Measurements from ENCODE around the gene UGT3A2. TPM values are rescaled to one million over a fixed set of nuclear protein-coding genes. Genes with fewer than 3 reads are reported as not detected.

Gene UGT3A2
- total and polyA plus RNA-seq, 2 experiments from 2014 or later: not detected

DNA sequence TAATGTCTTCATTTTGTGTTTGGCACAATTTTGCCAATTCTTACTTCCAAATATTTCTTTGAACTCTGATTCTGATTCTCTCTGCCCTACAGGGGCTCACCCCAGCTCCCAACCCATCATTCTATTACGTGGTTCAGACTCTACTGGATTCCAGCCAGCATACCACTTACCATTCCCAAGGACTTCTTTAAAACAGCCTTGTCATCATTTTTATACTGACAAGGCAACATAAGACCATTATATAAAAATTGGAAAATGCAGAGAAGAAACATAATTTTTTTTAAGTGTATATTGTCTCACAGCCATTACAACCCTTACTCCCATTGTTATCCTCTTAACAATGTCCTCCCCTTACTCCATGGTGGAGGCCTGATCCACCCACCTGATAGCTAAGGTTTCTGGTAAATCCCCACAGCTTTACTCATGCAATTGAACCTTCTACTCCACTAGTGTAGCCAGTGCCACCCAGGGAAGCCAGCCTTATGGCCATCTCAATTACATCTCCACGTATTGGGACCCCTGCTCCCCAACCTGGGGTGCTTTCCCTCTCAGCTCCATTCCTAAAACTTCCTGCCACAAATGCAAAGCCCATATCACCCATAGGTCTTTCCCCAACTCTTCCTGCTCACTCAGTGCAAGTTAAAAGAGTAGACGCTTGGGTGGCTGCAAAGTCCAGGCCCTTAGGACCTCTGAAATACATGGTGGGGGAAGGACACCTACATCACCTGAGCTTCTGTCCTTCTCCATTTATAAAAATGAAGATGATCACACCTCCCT lies 19.1 kb downstream of the UGT3A2 start:
- no peaks in the 10 kb centered on the region for H4K20me1 ChIP-seq (ENCODE audit: insufficient read depth)
- no peaks in the 10 kb centered on the region for H3K9me3 ChIP-seq (ENCODE audit: low read depth)
- no peak overlapping the region for H2AFZ ChIP-seq
- no peaks in the 10 kb centered on the region for H3F3A ChIP-seq (ENCODE audit: insufficient read depth)
- DNase-seq: no peak
- H3K4me2 ChIP-seq (ENCODE audit: unreplicated experiment): no peak overlapping the region
- 45 to 47% methylated on average over 3 of the region's 3 CpGs for WGBS, 2 experiments (ENCODE audit: low coverage in 1 of 2, low lambda C conversion rate in 2 of 2, missing lambda C conversion rate in 2 of 2)
- H3K27me3 ChIP-seq (replicated peaks; ENCODE audit: insufficient read depth): peaks cover 4% of the 10 kb centered on the region; the same call in 1 of the 2 replicates
- in situ Hi-C loops (cut with MboI): no loop called here
- H3K79me2 ChIP-seq (ENCODE audit: insufficient read depth): no peaks in the 10 kb centered on the region
- no peaks in the 10 kb centered on the region for H3K9me2 ChIP-seq (ENCODE audit: insufficient read depth)
- no peak overlapping the region for H3K4me3 ChIP-seq
- H3K36me3 ChIP-seq (ENCODE audit: low read depth): no peaks in the 10 kb centered on the region
- no peak overlapping the region for H3K27ac ChIP-seq
- H3K4me1 ChIP-seq (ENCODE audit: insufficient read depth): no peaks in the 10 kb centered on the region
- H3K9ac ChIP-seq: no peak overlapping the region
- no peak for TF ChIP-seq EZH2phosphoT487 (IDR thresholded peaks at IDR 0.05; ENCODE audit: insufficient read depth, low read depth)
- no peak for TF ChIP-seq EZH2 (IDR thresholded peaks at IDR 0.05; ENCODE audit: insufficient read depth, poor library complexity, severe bottlenecking)

DNA sequence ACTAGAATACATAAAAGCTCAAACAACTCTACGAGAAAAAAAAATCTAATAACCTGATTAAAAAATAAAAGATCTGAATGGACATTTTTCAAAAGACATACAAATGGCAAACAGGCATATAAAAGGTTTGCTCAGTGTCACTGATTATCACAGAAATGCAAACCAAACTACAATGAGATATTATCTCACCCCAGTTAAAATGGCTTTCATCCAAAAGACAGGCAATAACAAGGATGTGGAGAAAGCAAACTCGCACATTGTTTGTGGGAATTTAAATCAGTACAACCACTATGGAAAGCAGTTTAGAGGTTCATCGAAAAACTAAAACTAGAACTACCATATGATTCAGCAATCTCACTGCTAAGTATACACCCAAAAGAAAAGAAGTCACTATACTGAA lies 20.8 kb downstream of the UGT3A2 start:
- Histone ChIP-seq H4K20me1 (ENCODE audit: insufficient read depth) (no peaks in the 10 kb centered on the region), H2AFZ (no peak overlapping the region), H3K79me2 (ENCODE audit: insufficient read depth) (no peaks in the 10 kb centered on the region), H3K4me1 (ENCODE audit: insufficient read depth) (no peaks in the 10 kb centered on the region), H3K9me2 (ENCODE audit: insufficient read depth) (no peaks in the 10 kb centered on the region), H3F3A (ENCODE audit: insufficient read depth) (no peaks in the 10 kb centered on the region), H3K27ac (no peak overlapping the region), H3K27me3 (replicated peaks; ENCODE audit: insufficient read depth) (peaks cover 6% of the 10 kb centered on the region; the same call in 1 of the 2 replicates), H3K4me3 (no peak overlapping the region), H3K36me3 (ENCODE audit: low read depth) (no peaks in the 10 kb centered on the region), H3K9me3 (ENCODE audit: low read depth) (no peaks in the 10 kb centered on the region), H3K4me2 (ENCODE audit: unreplicated experiment) (no peak overlapping the region), H3K9ac (no peak overlapping the region)
- in situ Hi-C loops (cut with MboI): no loop called here
- no peak for TF ChIP-seq EZH2 (IDR thresholded peaks at IDR 0.05; ENCODE audit: insufficient read depth, poor library complexity, severe bottlenecking)
- TF ChIP-seq EZH2phosphoT487 (IDR thresholded peaks at IDR 0.05; ENCODE audit: insufficient read depth, low read depth): no peak
- DNase-seq: no peak
- WGBS, 2 experiments (ENCODE audit: low coverage in 1 of 2, low lambda C conversion rate in 2 of 2, missing lambda C conversion rate in 2 of 2): 38 to 44% methylated on average over 3 of the region's 3 CpGs

DNA sequence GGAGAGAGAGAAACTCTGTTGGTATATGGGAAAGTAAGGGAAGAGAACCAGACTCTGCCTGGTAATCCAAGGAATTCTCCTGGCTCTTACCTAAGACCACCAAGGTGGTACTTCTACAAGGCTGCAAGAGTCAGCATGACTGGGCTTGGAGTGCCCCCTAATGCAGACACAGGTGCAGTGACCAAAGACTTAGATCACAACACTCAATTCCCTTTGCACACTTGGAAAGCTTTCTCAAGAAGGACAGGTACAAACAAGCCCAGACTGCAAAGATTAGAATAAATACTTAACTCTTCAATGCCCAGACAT lies 25.2 kb downstream of the UGT3A2 start:
- in situ Hi-C loops (cut with MboI): no loop called here
- H3K27ac ChIP-seq: no peak overlapping the region
- no peak overlapping the region for H3K4me3 ChIP-seq

DNA sequence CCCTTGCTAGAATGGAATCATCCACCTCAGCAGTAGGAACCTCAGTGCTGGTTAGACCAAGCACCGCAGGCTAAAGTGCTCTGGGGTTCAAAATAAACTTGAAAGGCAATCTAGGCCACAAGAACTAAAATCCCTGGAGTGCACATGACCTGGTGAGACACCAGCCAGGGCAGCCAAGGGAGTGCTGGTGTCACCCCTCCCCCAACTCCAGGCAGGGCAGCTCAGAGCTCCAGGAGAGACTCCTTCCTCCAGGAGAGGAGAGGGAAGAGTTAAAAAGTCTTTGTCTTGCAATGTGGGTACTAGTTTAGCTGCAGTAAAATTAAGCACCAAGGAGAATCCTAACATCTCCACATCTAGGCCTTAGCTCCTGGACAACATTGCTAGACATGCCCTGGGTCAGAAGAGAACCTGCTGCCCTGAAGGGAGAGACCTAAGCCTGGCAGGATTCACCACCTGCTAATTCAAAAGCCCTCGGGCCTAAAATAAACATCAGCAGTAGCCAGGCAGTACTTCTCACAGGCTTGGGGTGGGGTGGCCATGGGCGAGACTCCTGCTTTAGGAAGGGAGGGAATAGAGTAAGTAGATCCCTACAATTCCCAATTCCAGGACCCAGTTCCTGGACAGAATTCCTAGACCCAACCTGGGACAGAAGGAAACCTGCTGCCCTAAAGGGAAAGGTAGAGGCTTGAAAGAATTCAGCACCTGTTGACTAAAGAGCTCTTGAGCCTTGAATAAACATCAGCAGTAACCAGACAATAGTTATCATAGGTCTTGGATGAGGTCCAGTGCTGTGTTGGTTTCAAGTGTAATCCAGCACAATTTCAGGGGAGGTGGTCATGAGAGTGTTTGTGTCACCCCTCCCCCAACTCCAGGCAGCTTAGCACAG lies 25.8 kb downstream of the UGT3A2 start:
- H2AFZ ChIP-seq: no peak overlapping the region
- TF ChIP-seq EZH2 (IDR thresholded peaks at IDR 0.05; ENCODE audit: insufficient read depth, poor library complexity, severe bottlenecking) (no peak), EZH2phosphoT487 (IDR thresholded peaks at IDR 0.05; ENCODE audit: insufficient read depth, low read depth) (no peak)
- in situ Hi-C loops (cut with MboI): no loop called here
- H3K79me2 ChIP-seq (ENCODE audit: insufficient read depth): no peaks in the 10 kb centered on the region
- H3K9me2 ChIP-seq (ENCODE audit: insufficient read depth): no peaks in the 10 kb centered on the region
- no peak overlapping the region for H3K4me3 ChIP-seq
- H3K9ac ChIP-seq: no peak overlapping the region
- H3K36me3 ChIP-seq (ENCODE audit: low read depth): no peaks in the 10 kb centered on the region
- no peaks in the 10 kb centered on the region for H3F3A ChIP-seq (ENCODE audit: insufficient read depth)
- WGBS, 2 experiments (ENCODE audit: low coverage in 1 of 2, low lambda C conversion rate in 2 of 2, missing lambda C conversion rate in 2 of 2): 55 to 62% methylated on average over 3 of the region's 3 CpGs
- H3K27me3 ChIP-seq (replicated peaks; ENCODE audit: insufficient read depth): peaks cover 2% of the 10 kb centered on the region; the same call in 1 of the 2 replicates
- DNase-seq: no peak
- no peaks in the 10 kb centered on the region for H3K9me3 ChIP-seq (ENCODE audit: low read depth)
- H3K27ac ChIP-seq: no peak overlapping the region
- no peaks in the 10 kb centered on the region for H3K4me1 ChIP-seq (ENCODE audit: insufficient read depth)
- no peak overlapping the region for H3K4me2 ChIP-seq (ENCODE audit: unreplicated experiment)
- no peaks in the 10 kb centered on the region for H4K20me1 ChIP-seq (ENCODE audit: insufficient read depth)

More for the DNA sequence above, 25.2 kb downstream of the UGT3A2 start:
- DNase-seq: no peak
- Histone ChIP-seq H3K9ac (no peak overlapping the region), H3K4me2 (ENCODE audit: unreplicated experiment) (no peak overlapping the region), H2AFZ (no peak overlapping the region), H3K36me3 (ENCODE audit: low read depth) (no peaks in the 10 kb centered on the region), H3K27me3 (replicated peaks; ENCODE audit: insufficient read depth) (peaks cover 6% of the 10 kb centered on the region; the same call in 1 of the 2 replicates), H3F3A (ENCODE audit: insufficient read depth) (no peaks in the 10 kb centered on the region), H3K79me2 (ENCODE audit: insufficient read depth) (no peaks in the 10 kb centered on the region), H4K20me1 (ENCODE audit: insufficient read depth) (no peaks in the 10 kb centered on the region), H3K4me1 (ENCODE audit: insufficient read depth) (no peaks in the 10 kb centered on the region), H3K9me3 (ENCODE audit: low read depth) (no peaks in the 10 kb centered on the region), H3K9me2 (ENCODE audit: insufficient read depth) (no peaks in the 10 kb centered on the region)
- no peak for TF ChIP-seq EZH2 (IDR thresholded peaks at IDR 0.05; ENCODE audit: insufficient read depth, poor library complexity, severe bottlenecking)
- no peak for TF ChIP-seq EZH2phosphoT487 (IDR thresholded peaks at IDR 0.05; ENCODE audit: insufficient read depth, low read depth)

All from GM23248 (cell line).